ENCODE results near the gene VTI1A. TPM values are rescaled to one million over a fixed set of nuclear protein-coding genes. Genes with fewer than 3 reads are reported as not detected.

Gene VTI1A
- total and polyA plus RNA-seq, 2 of the 8 experiments (the other 6 are each of a cell fraction or from before 2014, with no cell fraction given) = 6.0 to 20.0 TPM

DNA sequence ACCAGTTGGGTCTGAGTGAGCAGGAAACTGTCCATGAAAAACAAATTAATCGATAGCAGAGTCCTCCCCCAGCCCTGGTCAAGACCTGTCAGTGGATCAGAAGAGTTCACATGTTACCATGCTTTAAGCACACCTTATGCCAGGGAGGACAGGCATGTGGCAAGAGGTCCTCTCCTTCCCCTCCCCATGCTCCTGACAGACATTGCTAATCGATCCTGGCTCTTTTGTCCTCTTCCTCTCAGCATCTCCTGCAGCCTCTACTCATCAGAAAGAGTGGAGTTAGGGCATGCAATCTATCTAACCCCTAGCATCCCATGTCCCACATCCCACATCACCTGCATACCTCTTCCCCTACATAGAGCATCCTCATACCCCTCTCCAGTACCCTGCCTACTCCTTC lies 385.9 kb downstream of the VTI1A start:
- CTCF ChIA-PET (ENCODE audit: partially characterized antibody) = interaction anchor here (1.5 to 1.7 kb wide), 2 partner anchors 12 to 22 kb away, joined by 3 to 4 read pairs; no protein-coding TSS in a partner anchor
- H3K4me2 ChIP-seq (ENCODE audit: insufficient read depth in 1 of 2, low read depth in 2 of 2, low read length in 2 of 2) = peak overlapping the region; percentile 63 to 68
- no peak for FAIRE-seq
- TF ChIP-seq CTBP2 (IDR thresholded peaks at IDR 0.05; ENCODE audit: borderline replicate concordance, insufficient read depth, insufficient read length, low read length) (peak; percentile 6), POLR2A (IDR thresholded peaks at IDR 0.05; ENCODE audit: control extremely low read depth in 1 of 2, low read depth in 2 of 2, low read length in 2 of 2) (no peak), GTF2F1 (IDR thresholded peaks at IDR 0.05; ENCODE audit: borderline replicate concordance, low read depth, low read length) (no peak), JUN (IDR thresholded peaks at IDR 0.05; ENCODE audit: low read depth, low read length) (no peak), BRCA1 (IDR thresholded peaks at IDR 0.05; ENCODE audit: low read depth, low read length) (no peak), RBBP5 (IDR thresholded peaks at IDR 0.05; ENCODE audit: borderline replicate concordance, low read depth, low read length) (no peak), TAF1 (IDR thresholded peaks at IDR 0.05; ENCODE audit: low read depth, low read length) (no peak), SIN3A (conservative IDR thresholded peaks at IDR 0.05 in 1 of 2, IDR thresholded peaks at IDR 0.05 in 1 of 2; ENCODE audit: low read depth in 1 of 2, low read length in 2 of 2) (no peak), CBX5 (IDR thresholded peaks at IDR 0.05; ENCODE audit: low read depth, low read length) (no peak), SUZ12 (IDR thresholded peaks at IDR 0.05; ENCODE audit: low read length) (no peak), PHF8 (conservative IDR thresholded peaks at IDR 0.05; ENCODE audit: low read depth, low read length) (no peak)

More for the DNA sequence above, 385.9 kb downstream of the VTI1A start:
- H3K4ac ChIP-seq (replicated peaks; ENCODE audit: insufficient read length, low read depth, low read length) = no peak overlapping the region
- no peak overlapping the region for H3K4me3 ChIP-seq (ENCODE audit: extremely low read depth in 1 of 4, insufficient read depth in 2 of 4, low read depth in 3 of 4, low read length in 4 of 4)
- no peak overlapping the region for H3K9ac ChIP-seq (replicated peaks in 1 of 4; ENCODE audit: extremely low read depth in 1 of 4, low read depth in 3 of 4, low read length in 3 of 4)
- H3K79me1 ChIP-seq (ENCODE audit: low read depth, low read length) = no peaks in the 10 kb centered on the region
- H4K91ac ChIP-seq (replicated peaks; ENCODE audit: insufficient read length, low read length) = peak overlapping the region; percentile 76
- 49% methylated on average over 2 of the region's 2 CpGs; no CpG with 5 or more reads in 1 of the 2 experiments for WGBS, 2 experiments (ENCODE audit: extremely low coverage in 1 of 2, insufficient coverage in 1 of 2, insufficient read length in 1 of 2, insufficient replicate concordance in 2 of 2, low coverage in 1 of 2, low lambda C conversion rate in 2 of 2, missing lambda C conversion rate in 1 of 2)
- POLR2A ChIA-PET (ENCODE audit: partially characterized antibody) = interaction anchor here (0.6 to 2.3 kb wide), 12 partner anchors 10 to 146 kb away, joined by 3 to 16 read pairs (median 4); no protein-coding TSS in a partner anchor
- no peak overlapping the region for H2AFZ ChIP-seq (ENCODE audit: low read length)
- no peak overlapping the region for H2BK120ac ChIP-seq (replicated peaks; ENCODE audit: low read depth, low read length)
- no peaks in the 10 kb centered on the region for H4K20me1 ChIP-seq (replicated peaks in 1 of 2; ENCODE audit: control insufficient read depth in 1 of 2, insufficient read depth in 2 of 2, low read length in 2 of 2)
- no peaks in the 10 kb centered on the region for H3K23me2 ChIP-seq (ENCODE audit: low read depth, low read length)
- H4K5ac ChIP-seq (ENCODE audit: insufficient read length, low read depth, low read length) = no peak overlapping the region
- H2BK12ac ChIP-seq (ENCODE audit: low read depth, low read length) = peak overlapping the region; percentile 98; the same call in 1 of the 2 replicates
- H3K36me3 ChIP-seq (ENCODE audit: control insufficient read depth in 2 of 4, insufficient read depth in 4 of 4, low read length in 3 of 4) = no peaks in the 10 kb centered on the region
- H2AK5ac ChIP-seq (ENCODE audit: low read depth, low read length) = peak overlapping the region; percentile 66; the same call in 1 of the 2 replicates
- peak overlapping the region; percentile 100 for H2BK20ac ChIP-seq (ENCODE audit: low read length)
- no peak overlapping the region for H3K23ac ChIP-seq (ENCODE audit: insufficient read length)
- H3K56ac ChIP-seq (replicated peaks; ENCODE audit: insufficient read length, low read depth, low read length) = no peak overlapping the region
- H2BK5ac ChIP-seq (ENCODE audit: low read depth, low read length) = peak overlapping the region; percentile 86; the same call in 1 of the 2 replicates
- DNase-seq (ENCODE audit: low read depth in 1 of 2, low spot score in 2 of 2) = no peak
- peak overlapping the region; percentile 48; the same call in 1 of the 2 replicates for H2BK15ac ChIP-seq (ENCODE audit: low read length)
- H3K4me1 ChIP-seq (replicated peaks in 1 of 4; ENCODE audit: control insufficient read depth in 3 of 4, insufficient read depth in 4 of 4, low read length in 3 of 4) = peaks cover 11 to 30% (median 20%) of the 10 kb centered on the region in 4 experiments
- no peaks in the 10 kb centered on the region for H3K9me3 ChIP-seq (ENCODE audit: insufficient read depth in 2 of 2, low read depth in 1 of 2, low read length in 1 of 2)
- no peaks in the 10 kb centered on the region for H3K79me2 ChIP-seq (ENCODE audit: control insufficient read depth in 1 of 2, insufficient read depth in 2 of 2, low read length in 2 of 2)
- no peaks in the 10 kb centered on the region; a peak in 1 of 7 replicates for H3K27me3 ChIP-seq (replicated peaks in 1 of 4; ENCODE audit: control insufficient read depth in 3 of 4, extremely low read depth in 1 of 4, insufficient read depth in 3 of 4, low read length in 3 of 4)
- H4K8ac ChIP-seq (ENCODE audit: extremely low read depth, insufficient read depth, low read length) = no peak overlapping the region
- H3K14ac ChIP-seq (ENCODE audit: insufficient read length) = no peak overlapping the region
- peak overlapping the region; percentile 93 for H3K18ac ChIP-seq (ENCODE audit: extremely low read depth, low read length)
- H3K27ac ChIP-seq (ENCODE audit: low read depth, low read length) = no peak overlapping the region
